CD14-positive monocyte (primary cell): ENCODE data around the gene LAS1L. TPM values are rescaled to one million over a fixed set of nuclear protein-coding genes. Genes with fewer than 3 reads are reported as not detected.

ENCODE experiments used
- DNase-seq, 3 donors: peaks; one replicate each; pipeline ENCODE4 v3.0.0-alpha.2; 2011 to 2022
- H2AFZ ChIP-seq: 2 replicates; pipeline ENCODE4 v1.6.0; 2012; ENCODE audit warnings: mild to moderate bottlenecking, low read depth, low read length, inconsistent platforms; ENCODE audit not compliant: insufficient read depth, poor library complexity, severe bottlenecking
- H3K27ac ChIP-seq, 2 donors: 1 replicate in 1 of 2; 2 replicates in 1 of 2; pipeline ENCODE4 v1.5.1; 2012 to 2013; ENCODE audit warnings: low read length in 2 of 2, control low read depth in 1 of 2, inconsistent platforms in 1 of 2, low read depth in 1 of 2, mild to moderate bottlenecking in 1 of 2
- H3K27me3 ChIP-seq, 2 donors: one replicate each; pipeline versions ENCODE4 v1.6.0 to v1.6.1; 2011 to 2013; ENCODE audit warnings: low read length in 2 of 2; ENCODE audit not compliant: control insufficient read depth in 2 of 2, insufficient read depth in 2 of 2
- H3K36me3 ChIP-seq, 2 donors: replicated peaks in 1 of 2; 1 replicate in 1 of 2; 2 replicates in 1 of 2; pipeline versions ENCODE4 v1.5.1 to v1.6.1; 2012 to 2013; ENCODE audit warnings: low read length in 2 of 2, control low read depth in 1 of 2, inconsistent platforms in 1 of 2, mild to moderate bottlenecking in 1 of 2; ENCODE audit not compliant: insufficient read depth in 2 of 2, control insufficient read depth in 1 of 2
- H3K4me1 ChIP-seq, 2 donors: 1 replicate in 1 of 2; 2 replicates in 1 of 2; pipeline versions ENCODE4 v1.5.1 to v1.6.1; 2012 to 2013; ENCODE audit warnings: low read length in 2 of 2, control low read depth in 1 of 2, inconsistent platforms in 1 of 2, mild to moderate bottlenecking in 1 of 2, moderate library complexity in 1 of 2; ENCODE audit not compliant: insufficient read depth in 2 of 2, control insufficient read depth in 1 of 2
- H3K4me2 ChIP-seq: replicated peaks from 2 replicates; pipeline ENCODE3; 2012; ENCODE audit warnings: low read length, moderate library complexity, mild to moderate bottlenecking; ENCODE audit not compliant: poor library complexity, severe bottlenecking; ENCODE audit errors: extremely low read depth
- H3K4me3 ChIP-seq, 3 experiments: fragments of 200-600 bp in 1 of 3; sonication (generic) in 1 of 3; replicated peaks in 1 of 3; 1 replicate in 2 of 3; 2 replicates in 1 of 3; pipeline ENCODE4 v1.5.1; 2011 to 2013; ENCODE audit warnings: low read length in 3 of 3, mild to moderate bottlenecking in 3 of 3, control low read depth in 2 of 3, low read depth in 2 of 3, inconsistent platforms in 1 of 3, moderate library complexity in 1 of 3
- H3K79me2 ChIP-seq: 2 replicates; pipeline ENCODE4 v1.6.0; 2012; ENCODE audit warnings: mild to moderate bottlenecking, control low read depth, inconsistent platforms, low read length, moderate library complexity; ENCODE audit not compliant: insufficient read depth
- H3K9ac ChIP-seq: 2 replicates; pipeline ENCODE4 v1.6.0; 2017; ENCODE audit warnings: low read length, mild to moderate bottlenecking; ENCODE audit not compliant: insufficient read depth, poor library complexity, severe bottlenecking
- H3K9me3 ChIP-seq, 2 donors: replicated peaks in 1 of 2; 1 replicate in 1 of 2; 2 replicates in 1 of 2; pipeline versions ENCODE4 v1.5.1 to v1.6.1; 2012 to 2013; ENCODE audit warnings: low read length in 2 of 2, control low read depth in 1 of 2; ENCODE audit not compliant: control insufficient read depth in 1 of 2, insufficient read depth in 1 of 2
- H4K20me1 ChIP-seq: 2 replicates; pipeline ENCODE4 v1.6.0; 2012; ENCODE audit warnings: mild to moderate bottlenecking, low read length, control low read depth, moderate library complexity; ENCODE audit not compliant: insufficient read depth
- H3K27ac Mint-ChIP-seq, 7 donors: one replicate each; pipeline ENCODE4 v1.8.0; 2020; ENCODE audit warnings: mild to moderate bottlenecking in 7 of 7, mixed read lengths in 7 of 7, moderate library complexity in 6 of 7, inconsistent platforms in 2 of 7
- H3K27me3 Mint-ChIP-seq, 3 donors: one replicate each; pipeline ENCODE4 v1.8.0; 2021 to 2022; ENCODE audit warnings: low read depth in 3 of 3, mild to moderate bottlenecking in 3 of 3, mixed read lengths in 3 of 3, moderate library complexity in 3 of 3, inconsistent platforms in 1 of 3
- H3K36me3 Mint-ChIP-seq, 2 donors: one replicate each; pipeline ENCODE4 v1.8.0; 2020; ENCODE audit warnings: mixed read lengths in 2 of 2, inconsistent platforms in 1 of 2, mild to moderate bottlenecking in 1 of 2
- H3K4me1 Mint-ChIP-seq: one replicate; pipeline ENCODE4 v1.8.0; 2020; ENCODE audit warnings: mild to moderate bottlenecking, mixed read lengths
- H3K4me3 Mint-ChIP-seq, 2 donors: one replicate each; pipeline ENCODE4 v1.8.0; 2020; ENCODE audit warnings: mild to moderate bottlenecking in 2 of 2, mixed read lengths in 2 of 2, moderate library complexity in 1 of 2
- H3K9me3 Mint-ChIP-seq, 7 donors: one replicate each; pipeline ENCODE4 v1.8.0; 2020 to 2022; ENCODE audit warnings: mixed read lengths in 7 of 7, mild to moderate bottlenecking in 6 of 7, moderate library complexity in 6 of 7, inconsistent platforms in 2 of 7
- WGBS: methylation state at CpG from one replicate; pipeline ENCODE4 v1.1.5; 2013; ENCODE audit warnings: missing lambda C conversion rate; ENCODE audit not compliant: insufficient coverage; 5-methylcytosine and 5-hydroxymethylcytosine counted together
- intact Hi-C, 2 donors: fragments of 100-400 bp; cut with micrococcal nuclease; formaldehyde crosslinking; loops; one replicate each; pipeline versions ENCODE4 v1.15.0 to v1.15.1; 2023
- polyA plus RNA-seq, 3 donors: library from polyadenylated mRNA; depleted of rRNA in 1 of 3; unstranded in 2 of 3; stranded (reverse) in 1 of 3; fragments of 300-500 nt in 2 of 3; fragments of >200 nt in 1 of 3; fragmentation: Illumina TruSeq in 2 of 3; gene quantifications; 1 replicate in 2 of 3; 2 replicates in 1 of 3; pipeline ENCODE4 v1.2.3, GENCODE V29; 2012 to 2021
- TF ChIP-seq, protein P1 (sequence below): fragments of 200-600 bp; IDR thresholded peaks from one replicate; pipeline ENCODE4 v1.8.0; 2022; ENCODE audit warnings: antibody characterized with exemption, mild to moderate bottlenecking

The LAS1L gene
- polyA plus RNA-seq, 3 donors = 15.9 to 17.1 (median 17.1) TPM

DNA sequence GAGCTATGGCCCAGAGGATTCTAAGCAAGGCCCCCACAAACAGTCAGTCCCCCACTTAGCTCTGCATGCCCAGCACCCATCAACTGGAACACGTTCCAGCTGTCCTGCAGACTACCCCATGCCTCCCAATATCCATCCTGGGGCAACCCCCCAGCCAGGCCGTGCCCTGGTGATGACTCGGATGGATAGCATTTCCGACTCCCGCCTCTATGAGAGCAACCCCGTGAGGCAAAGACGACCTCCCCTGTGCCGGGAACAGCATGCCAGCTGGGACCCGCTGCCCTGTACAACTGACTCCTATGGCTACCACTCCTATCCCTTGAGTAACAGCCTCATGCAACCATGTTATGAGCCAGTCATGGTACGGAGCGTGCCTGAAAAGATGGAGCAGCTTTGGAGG, 32.0 kb downstream of the LAS1L start:
- Histone ChIP-seq H3K27me3 (peaks cover 0 to 6% of the 10 kb centered on the region in 2 donors), H3K4me1 (no peaks in the 10 kb centered on the region), H3K4me3 (no peak overlapping the region), H2AFZ (no peak overlapping the region), H3K4me2 (no peak overlapping the region), H3K36me3 (peaks cover 3 to 7% of the 10 kb centered on the region in 2 donors), H3K79me2 (no peaks in the 10 kb centered on the region), H3K27ac (no peak overlapping the region), H3K9me3 (no peaks in the 10 kb centered on the region), H3K9ac (no peak overlapping the region), H4K20me1 (no peaks in the 10 kb centered on the region)
- no peak for DNase-seq
- 100% methylated on average over 4 of the region's 11 CpGs for WGBS
- no peak overlapping the region for H3K4me3 Mint-ChIP-seq
- H3K27ac Mint-ChIP-seq = no peak overlapping the region
- H3K36me3 Mint-ChIP-seq = peaks cover 0 to 11% of the 10 kb centered on the region in 2 donors
- H3K4me1 Mint-ChIP-seq = no peaks in the 10 kb centered on the region
- H3K9me3 Mint-ChIP-seq = peaks cover 0 to 2% (median 0%) of the 10 kb centered on the region in 7 donors
- peaks cover 0 to 19% (median 0%) of the 10 kb centered on the region in 3 donors for H3K27me3 Mint-ChIP-seq
- TF ChIP-seq, protein P1, sequence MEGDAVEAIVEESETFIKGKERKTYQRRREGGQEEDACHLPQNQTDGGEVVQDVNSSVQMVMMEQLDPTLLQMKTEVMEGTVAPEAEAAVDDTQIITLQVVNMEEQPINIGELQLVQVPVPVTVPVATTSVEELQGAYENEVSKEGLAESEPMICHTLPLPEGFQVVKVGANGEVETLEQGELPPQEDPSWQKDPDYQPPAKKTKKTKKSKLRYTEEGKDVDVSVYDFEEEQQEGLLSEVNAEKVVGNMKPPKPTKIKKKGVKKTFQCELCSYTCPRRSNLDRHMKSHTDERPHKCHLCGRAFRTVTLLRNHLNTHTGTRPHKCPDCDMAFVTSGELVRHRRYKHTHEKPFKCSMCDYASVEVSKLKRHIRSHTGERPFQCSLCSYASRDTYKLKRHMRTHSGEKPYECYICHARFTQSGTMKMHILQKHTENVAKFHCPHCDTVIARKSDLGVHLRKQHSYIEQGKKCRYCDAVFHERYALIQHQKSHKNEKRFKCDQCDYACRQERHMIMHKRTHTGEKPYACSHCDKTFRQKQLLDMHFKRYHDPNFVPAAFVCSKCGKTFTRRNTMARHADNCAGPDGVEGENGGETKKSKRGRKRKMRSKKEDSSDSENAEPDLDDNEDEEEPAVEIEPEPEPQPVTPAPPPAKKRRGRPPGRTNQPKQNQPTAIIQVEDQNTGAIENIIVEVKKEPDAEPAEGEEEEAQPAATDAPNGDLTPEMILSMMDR = no peak
- intact Hi-C loops = no loop called here

DNA sequence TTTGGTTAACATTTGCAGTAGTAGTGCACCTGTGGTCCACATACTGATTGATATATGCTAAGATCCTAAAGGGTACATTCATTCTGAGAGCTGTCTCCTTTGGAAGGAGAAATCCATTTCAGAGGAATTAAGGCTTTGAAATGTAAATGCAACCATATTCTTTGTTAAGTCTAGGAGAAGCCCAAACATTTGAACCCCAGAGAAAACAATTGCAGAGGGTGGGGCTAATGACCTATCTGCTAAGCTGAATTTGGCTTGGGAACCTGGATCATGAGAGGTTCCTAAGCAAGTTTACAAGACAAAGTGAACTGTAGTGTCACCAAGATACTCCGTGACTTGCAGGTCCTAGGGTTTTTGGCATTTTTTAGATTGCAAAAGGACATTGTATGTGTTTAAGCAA, 41.2 kb downstream of the LAS1L start:
- Mint-ChIP-seq H3K4me1 (no peaks in the 10 kb centered on the region), H3K4me3 (no peak overlapping the region), H3K36me3 (no peaks in the 10 kb centered on the region), H3K27me3 (peaks cover 0 to 21% (median 0%) of the 10 kb centered on the region in 3 donors), H3K9me3 (no peaks in the 10 kb centered on the region), H3K27ac (no peak overlapping the region)
- Histone ChIP-seq H3K27me3 (peaks cover 0 to 7% of the 10 kb centered on the region in 2 donors), H3K79me2 (no peaks in the 10 kb centered on the region), H3K9me3 (no peaks in the 10 kb centered on the region), H3K9ac (no peak overlapping the region), H3K4me1 (no peaks in the 10 kb centered on the region), H2AFZ (no peak overlapping the region), H3K27ac (no peak overlapping the region), H3K4me3 (no peak overlapping the region), H3K4me2 (no peak overlapping the region), H3K36me3 (no peaks in the 10 kb centered on the region), H4K20me1 (no peaks in the 10 kb centered on the region)
- DNase-seq = no peak
- TF ChIP-seq, protein P1 = no peak
- WGBS = no CpG with 5 or more reads among the region's 1 CpG
- intact Hi-C loops = no loop called here
